H1 (cell line): Measurements from ENCODE around the gene TAGLN2.

Source experiments
- BCL11A ChIP-seq, 2 experiments: IDR thresholded peaks; one replicate each; pipeline ENCODE4 v1.6.1; 2011; ENCODE audit warnings: low read depth in 2 of 2, low read length in 2 of 2, mild to moderate bottlenecking in 2 of 2
- CHD1 ChIP-seq: IDR thresholded peaks from 2 replicates; pipeline ENCODE4 v1.6.1; 2012; ENCODE audit warnings: low read depth, low read length, improper control_type of control experiment
- CREB1 ChIP-seq: IDR thresholded peaks from 2 replicates; pipeline ENCODE4 v1.6.1; 2012; ENCODE audit warnings: inconsistent platforms
- CTCF ChIP-seq, 3 experiments: IDR thresholded peaks; 1 replicate in 2 of 3; 2 replicates in 1 of 3; pipeline versions ENCODE4 v1.5.1 to v1.6.1; 2011; ENCODE audit warnings: low read length in 3 of 3, mild to moderate bottlenecking in 3 of 3, inconsistent platforms in 2 of 3, low read depth in 1 of 3, moderate library complexity in 1 of 3; ENCODE audit not compliant: insufficient read depth in 1 of 3; ENCODE audit errors: control extremely low read depth in 1 of 3
- E2F6 ChIP-seq: IDR thresholded peaks from 2 replicates; pipeline ENCODE4 v1.6.1; 2012; ENCODE audit warnings: inconsistent platforms
- EP300 ChIP-seq, 2 experiments: IDR thresholded peaks; 1 replicate in 1 of 2; 2 replicates in 1 of 2; pipeline ENCODE4 v1.6.1; 2011 to 2012; ENCODE audit warnings: low read depth in 2 of 2, low read length in 2 of 2, mild to moderate bottlenecking in 2 of 2, borderline replicate concordance in 1 of 2, inconsistent platforms in 1 of 2, moderate library complexity in 1 of 2
- EZH2 ChIP-seq: fragments of 200-600 bp; sonication (generic); IDR thresholded peaks from 2 replicates; pipeline ENCODE4 v1.7.1; 2012; ENCODE audit warnings: low read depth, mild to moderate bottlenecking, moderate library complexity, low read length, inconsistent platforms; ENCODE audit not compliant: severe bottlenecking
- KDM5A ChIP-seq: fragments of 200-600 bp; IDR thresholded peaks from 2 replicates; pipeline ENCODE4 v1.7.1; 2012; ENCODE audit warnings: mild to moderate bottlenecking, low read length, inconsistent platforms, mixed read lengths
- POLR2A ChIP-seq, 2 experiments: IDR thresholded peaks; 1 replicate in 1 of 2; 2 replicates in 1 of 2; pipeline ENCODE4 v1.6.1; 2011; ENCODE audit warnings: low read depth in 2 of 2, low read length in 2 of 2, mild to moderate bottlenecking in 2 of 2; ENCODE audit errors: control extremely low read depth in 1 of 2
- POLR2AphosphoS5 ChIP-seq: IDR thresholded peaks from 2 replicates; pipeline ENCODE4 v1.6.1; 2011; ENCODE audit warnings: low read depth, low read length
- SIRT6 ChIP-seq: IDR thresholded peaks from one replicate; pipeline ENCODE4 v1.7.1; 2012; ENCODE audit warnings: low read length, inconsistent platforms
- YY1 ChIP-seq: IDR thresholded peaks from 2 replicates; pipeline ENCODE4 v1.6.1; 2011; ENCODE audit warnings: low read depth, mild to moderate bottlenecking, low read length

DNA sequence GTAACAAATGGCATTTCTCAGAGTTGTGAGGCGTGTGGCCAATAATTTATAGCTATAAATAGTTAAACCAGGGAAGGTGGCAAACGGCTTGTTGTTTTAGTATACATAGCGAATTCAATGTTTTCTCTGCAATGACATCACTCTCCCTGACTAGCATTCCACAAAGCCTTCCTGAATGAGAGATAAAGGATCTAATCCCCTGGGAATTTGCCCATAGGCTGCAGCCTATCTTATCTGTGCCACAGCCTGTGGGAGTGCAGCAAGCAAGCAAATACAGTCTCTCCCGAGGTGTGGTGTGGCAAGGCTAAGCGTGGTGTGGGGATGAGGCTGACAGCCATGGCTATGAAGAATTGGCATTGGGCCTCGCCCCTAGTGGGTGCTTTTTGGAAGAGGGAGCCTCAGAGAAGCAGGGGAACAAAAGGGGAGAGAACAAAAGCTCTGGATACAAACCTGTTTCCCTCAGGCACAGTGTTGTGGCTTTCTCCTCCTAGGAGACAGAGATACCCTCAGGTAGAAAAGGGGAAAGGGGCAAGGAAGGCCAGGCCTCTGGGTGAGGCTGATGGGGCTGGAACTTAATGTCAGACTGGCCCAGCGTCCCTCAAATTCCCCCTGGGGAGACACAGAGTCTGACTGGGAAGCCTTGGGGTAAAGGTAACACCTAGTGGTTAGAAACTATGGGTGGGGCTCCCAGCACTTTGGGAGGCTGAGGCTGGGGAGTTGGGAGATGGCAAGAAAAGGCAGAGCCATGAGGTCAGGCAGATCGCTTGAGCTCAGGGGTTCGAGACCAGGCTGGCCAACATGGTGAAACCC lies 8.9 kb downstream of the TAGLN2 start:
- no peak for TF ChIP-seq EZH2
- TF ChIP-seq CTCF (IDR thresholded peaks at IDR 0.05; ENCODE audit: control extremely low read depth in 1 of 3, insufficient read depth in 1 of 3, low read depth in 1 of 3, low read length in 3 of 3), result no peak
- no peak for TF ChIP-seq E2F6
- no peak for TF ChIP-seq BCL11A (IDR thresholded peaks at IDR 0.05; ENCODE audit: low read depth in 2 of 2, low read length in 2 of 2)
- no peak for TF ChIP-seq EP300 (IDR thresholded peaks at IDR 0.05; ENCODE audit: borderline replicate concordance in 1 of 2, low read depth in 2 of 2, low read length in 2 of 2)
- no peak for TF ChIP-seq POLR2A (IDR thresholded peaks at IDR 0.05; ENCODE audit: control extremely low read depth in 1 of 2, low read depth in 2 of 2, low read length in 2 of 2)
- no peak for TF ChIP-seq SIRT6
- no peak for TF ChIP-seq CREB1
- TF ChIP-seq YY1, result no peak
- TF ChIP-seq KDM5A, result no peak
- no peak for TF ChIP-seq POLR2AphosphoS5
- no peak for TF ChIP-seq CHD1
